GM12872 (cell line): Measurements from ENCODE around the gene CNGB1.

Experiments
- TF ChIP-seq, protein P1 (sequence below): IDR thresholded peaks from 3 replicates; pipeline ENCODE4 v1.5.1; 2011; ENCODE audit warnings: low read depth, mild to moderate bottlenecking, low read length, moderate library complexity; ENCODE audit not compliant: insufficient read depth

The CNGB1 gene

GRCh38 chr16:57999971-58000705, 29.2 kb upstream of the CNGB1 start, which contains the start of gene ZNF319:
ZNF319 (minus strand) TSS chr16:58000672; CDS start chr16:57998265, 2,407 bp downstream.
- TF ChIP-seq, protein P1, sequence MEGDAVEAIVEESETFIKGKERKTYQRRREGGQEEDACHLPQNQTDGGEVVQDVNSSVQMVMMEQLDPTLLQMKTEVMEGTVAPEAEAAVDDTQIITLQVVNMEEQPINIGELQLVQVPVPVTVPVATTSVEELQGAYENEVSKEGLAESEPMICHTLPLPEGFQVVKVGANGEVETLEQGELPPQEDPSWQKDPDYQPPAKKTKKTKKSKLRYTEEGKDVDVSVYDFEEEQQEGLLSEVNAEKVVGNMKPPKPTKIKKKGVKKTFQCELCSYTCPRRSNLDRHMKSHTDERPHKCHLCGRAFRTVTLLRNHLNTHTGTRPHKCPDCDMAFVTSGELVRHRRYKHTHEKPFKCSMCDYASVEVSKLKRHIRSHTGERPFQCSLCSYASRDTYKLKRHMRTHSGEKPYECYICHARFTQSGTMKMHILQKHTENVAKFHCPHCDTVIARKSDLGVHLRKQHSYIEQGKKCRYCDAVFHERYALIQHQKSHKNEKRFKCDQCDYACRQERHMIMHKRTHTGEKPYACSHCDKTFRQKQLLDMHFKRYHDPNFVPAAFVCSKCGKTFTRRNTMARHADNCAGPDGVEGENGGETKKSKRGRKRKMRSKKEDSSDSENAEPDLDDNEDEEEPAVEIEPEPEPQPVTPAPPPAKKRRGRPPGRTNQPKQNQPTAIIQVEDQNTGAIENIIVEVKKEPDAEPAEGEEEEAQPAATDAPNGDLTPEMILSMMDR, result no peak

- TF ChIP-seq, protein P1, result peak; percentile 25; the same call in 1 of the 3 replicates
These were observed 28.5 kb upstream of the CNGB1 start for GRCh38 chr16:57999366-57999970.

DNA sequence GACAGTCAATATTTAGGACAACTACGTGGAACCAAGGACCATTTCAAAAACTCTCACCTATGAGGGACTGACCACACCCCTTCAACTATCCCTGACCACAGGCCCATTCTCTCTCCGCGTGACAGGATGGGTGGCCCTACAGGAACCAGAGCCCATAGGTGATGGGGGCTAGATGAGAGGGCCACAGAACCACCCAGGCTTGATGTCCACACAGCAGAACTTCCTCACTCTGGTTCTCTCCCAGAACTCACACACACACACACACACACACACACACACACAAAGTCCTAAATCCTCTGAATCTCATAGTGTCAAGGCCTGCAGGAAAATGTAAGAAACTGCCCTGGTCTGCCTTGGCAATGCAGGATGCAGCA, 28.1 kb upstream of the CNGB1 start:
- TF ChIP-seq, protein P1, result no peak

GRCh38 chr16:57998486-57998885, 27.6 kb upstream of the CNGB1 start:
- TF ChIP-seq, protein P1, result no peak

DNA sequence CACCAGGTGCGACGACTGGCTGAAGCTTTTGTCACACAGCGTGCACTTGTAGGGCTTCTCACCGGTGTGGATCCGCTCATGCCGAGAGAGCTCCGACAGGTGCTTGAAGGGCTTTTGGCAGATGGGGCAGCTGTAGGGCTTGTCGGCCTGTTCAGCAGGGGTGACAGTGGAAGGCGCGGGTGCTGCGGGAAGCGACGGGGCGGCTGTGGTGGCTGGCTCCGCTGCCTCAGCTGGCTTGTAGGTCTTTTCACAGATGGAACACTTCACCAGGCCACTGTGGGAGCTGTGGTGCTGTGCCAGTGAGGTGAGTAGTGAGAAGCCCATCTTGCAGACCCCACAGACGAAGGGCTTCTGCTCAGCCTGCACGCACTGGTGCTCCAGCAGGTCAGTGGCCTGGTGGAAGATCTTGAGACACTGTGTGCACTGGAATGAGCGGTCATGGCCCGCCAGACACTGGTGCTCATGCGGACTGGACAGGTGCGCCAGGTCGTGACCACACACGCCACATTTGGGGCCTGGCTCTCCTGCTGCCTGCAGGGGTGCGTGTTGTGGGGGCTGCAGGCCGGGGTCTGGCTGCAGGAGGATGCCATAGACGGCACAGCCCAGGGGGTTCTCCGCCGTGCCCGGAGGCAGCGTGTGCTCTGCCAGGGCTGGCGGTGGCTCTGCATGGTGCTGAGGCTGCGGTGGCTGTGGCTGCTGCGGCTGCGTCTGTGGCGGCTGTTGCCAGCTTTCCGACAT, 26.8 kb upstream of the CNGB1 start:
- TF ChIP-seq, protein P1, result no peak

DNA sequence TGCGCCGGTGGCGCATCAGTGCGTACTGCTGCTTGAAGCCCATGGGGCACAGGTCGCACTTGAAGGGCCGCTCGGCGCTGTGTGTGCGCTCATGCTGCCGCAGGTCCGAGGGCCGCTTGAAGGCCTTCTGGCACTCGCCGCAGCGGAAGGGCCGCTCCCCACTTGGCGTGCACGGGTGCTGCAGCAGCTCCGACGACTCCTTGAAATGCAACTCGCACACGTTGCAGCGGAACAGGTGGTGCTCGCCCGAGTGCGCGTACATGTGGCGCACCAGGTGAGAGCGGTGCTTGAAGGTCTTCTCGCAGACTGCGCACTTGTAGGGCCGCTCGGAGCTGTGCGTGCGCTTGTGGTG, 26.2 kb upstream of the CNGB1 start:
- TF ChIP-seq, protein P1, result no peak

DNA sequence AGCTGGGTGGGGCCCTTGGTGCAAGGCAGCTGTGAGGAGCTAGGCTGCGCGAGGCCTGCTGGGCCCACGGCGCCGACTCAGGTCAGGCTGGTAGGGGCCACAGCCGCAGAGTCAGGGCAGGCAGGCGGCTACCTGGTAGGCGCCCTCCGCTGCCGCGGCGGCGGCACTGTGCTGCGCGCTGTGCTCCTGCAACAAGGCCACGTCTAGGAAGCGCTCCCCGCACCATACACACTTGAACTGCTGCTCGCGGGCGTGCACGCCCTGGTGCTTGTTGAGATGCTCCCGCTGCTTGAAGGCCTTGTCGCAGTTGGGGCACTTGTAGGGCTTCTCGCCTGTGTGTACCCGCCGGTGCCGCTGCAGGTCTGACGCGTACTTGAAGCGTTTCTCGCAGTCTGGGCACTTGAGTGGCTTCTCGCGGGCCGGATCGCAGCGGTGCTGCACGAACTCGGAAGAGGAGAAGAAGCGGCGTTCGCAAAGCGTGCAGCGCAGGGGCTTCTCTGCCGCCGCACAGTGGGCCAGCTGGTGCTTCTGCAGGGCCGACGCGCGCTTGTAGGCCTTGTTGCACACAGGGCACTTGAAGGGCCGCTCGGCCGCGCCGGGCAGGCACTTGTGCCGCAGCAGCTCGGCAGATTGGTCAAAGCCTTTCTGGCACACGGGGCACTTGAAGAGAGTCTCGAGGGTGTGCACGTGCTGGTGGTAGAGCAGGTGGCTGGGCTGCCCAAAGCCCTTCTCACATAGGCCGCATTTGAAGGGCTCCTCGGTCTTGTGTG, 25.7 kb upstream of the CNGB1 start:
- TF ChIP-seq, protein P1, result no peak
